HT-29 (cell line): ENCODE measurements around the gene PCP4. TPM values are rescaled to one million over a fixed set of nuclear protein-coding genes. Genes with fewer than 3 reads are reported as not detected.

Source experiments
- DNase-seq: peaks from one replicate; pipeline ENCODE4 v3.0.0-alpha.2; 2015; ENCODE audit warnings: low spot score
- total RNA-seq: library from RNA; depleted of rRNA; stranded (reverse); fragments of >200 nt; shearing (Covaris generic); gene quantifications from 2 replicates; pipeline ENCODE4 v1.2.3, GENCODE V29; 2014

The PCP4 gene
- total RNA-seq, 1 experiment from 2014 or later = not detected

GRCh38 chr21:39918558-39918957 lies 51.3 kb downstream of the PCP4 start:
- DNase-seq = no peak

GRCh38 chr21:39923476-39923875 lies 56.2 kb downstream of the PCP4 start:
- no peak for DNase-seq

- DNase-seq = peak; percentile 1
These were observed 57.5 kb downstream of the PCP4 start for GRCh38 chr21:39924577-39925308.

GRCh38 chr21:39927304-39927886 lies 60.2 kb downstream of the PCP4 start:
- DNase-seq = no peak

GRCh38 chr21:39932335-39932734 lies 65.1 kb downstream of the PCP4 start:
- DNase-seq = no peak

- no peak for DNase-seq
These were observed 67.7 kb downstream of the PCP4 start for GRCh38 chr21:39934895-39935294.

- DNase-seq = no peak
These were observed 68.5 kb downstream of the PCP4 start for GRCh38 chr21:39935716-39936115.

- DNase-seq = no peak
These were observed 70.9 kb downstream of the PCP4 start for GRCh38 chr21:39938086-39938625.

- DNase-seq = no peak
These were observed 79.0 kb downstream of the PCP4 start for GRCh38 chr21:39946199-39946598.

GRCh38 chr21:39947031-39947430 lies 79.8 kb downstream of the PCP4 start:
- DNase-seq = no peak

GRCh38 chr21:39951183-39952101 lies 84.2 kb downstream of the PCP4 start:
- no peak for DNase-seq

GRCh38 chr21:39952265-39952664 lies 85.0 kb downstream of the PCP4 start:
- DNase-seq = no peak

GRCh38 chr21:39954570-39954969 lies 87.3 kb downstream of the PCP4 start:
- DNase-seq = no peak

- no peak for DNase-seq
These were observed 88.1 kb downstream of the PCP4 start for GRCh38 chr21:39955326-39955725.

GRCh38 chr21:39956586-39956985 lies 89.3 kb downstream of the PCP4 start:
- no peak for DNase-seq

- DNase-seq = no peak
These were observed 91.5 kb downstream of the PCP4 start for GRCh38 chr21:39958731-39959130.

GRCh38 chr21:39961251-39961650 lies 94.0 kb downstream of the PCP4 start:
- no peak for DNase-seq

GRCh38 chr21:39965026-39965425 lies 97.8 kb downstream of the PCP4 start:
- no peak for DNase-seq

- DNase-seq = no peak
These were observed 99.5 kb downstream of the PCP4 start for GRCh38 chr21:39966786-39967185.

GRCh38 chr21:39968010-39968409 lies 100.8 kb downstream of the PCP4 start:
- no peak for DNase-seq

GRCh38 chr21:39969691-39970364 lies 102.6 kb downstream of the PCP4 start:
- no peak for DNase-seq

- no peak for DNase-seq
These were observed 104.7 kb downstream of the PCP4 start for GRCh38 chr21:39971956-39972355.
